ENCODE data around the gene TRIP10.

TRIP10 gene

GRCh38 chr19:6777434-6777833, 38.0 kb downstream of the TRIP10 start:
- DNase-seq = no peak
- Histone ChIP-seq H3K4me1 (ENCODE audit: control insufficient read depth, insufficient read depth, low read length, poor library complexity, severe bottlenecking) (peaks cover 14% of the 10 kb centered on the region), H3K9me3 (ENCODE audit: control insufficient read depth, low read length) (no peaks in the 10 kb centered on the region), H3K4me3 (ENCODE audit: insufficient read depth, low read depth, low read length, poor library complexity, severe bottlenecking) (no peak overlapping the region), H3K27me3 (replicated peaks; ENCODE audit: control insufficient read depth, insufficient read depth, low read length, poor library complexity, severe bottlenecking) (no peaks in the 10 kb centered on the region), H3K36me3 (ENCODE audit: control insufficient read depth, insufficient read depth, low read length) (peaks cover 23% of the 10 kb centered on the region), H3K27ac (ENCODE audit: insufficient read depth, low read length, poor library complexity, severe bottlenecking) (no peak overlapping the region)

GRCh38 chr19:6778386-6778785, 38.9 kb downstream of the TRIP10 start:
- peaks cover 11% of the 10 kb centered on the region for H3K4me1 ChIP-seq (ENCODE audit: control insufficient read depth, insufficient read depth, low read length, poor library complexity, severe bottlenecking)
- no peaks in the 10 kb centered on the region for H3K9me3 ChIP-seq (ENCODE audit: control insufficient read depth, low read length)
- DNase-seq = no peak
- H3K36me3 ChIP-seq (ENCODE audit: control insufficient read depth, insufficient read depth, low read length) = peaks cover 23% of the 10 kb centered on the region
- no peak overlapping the region for H3K4me3 ChIP-seq (ENCODE audit: insufficient read depth, low read depth, low read length, poor library complexity, severe bottlenecking)
- H3K27ac ChIP-seq (ENCODE audit: insufficient read depth, low read length, poor library complexity, severe bottlenecking) = no peak overlapping the region
- H3K27me3 ChIP-seq (replicated peaks; ENCODE audit: control insufficient read depth, insufficient read depth, low read length, poor library complexity, severe bottlenecking) = no peaks in the 10 kb centered on the region

GRCh38 chr19:6779206-6779605, 39.7 kb downstream of the TRIP10 start:
- Histone ChIP-seq H3K9me3 (ENCODE audit: control insufficient read depth, low read length) (no peaks in the 10 kb centered on the region), H3K27me3 (replicated peaks; ENCODE audit: control insufficient read depth, insufficient read depth, low read length, poor library complexity, severe bottlenecking) (no peaks in the 10 kb centered on the region), H3K27ac (ENCODE audit: insufficient read depth, low read length, poor library complexity, severe bottlenecking) (no peak overlapping the region), H3K4me1 (ENCODE audit: control insufficient read depth, insufficient read depth, low read length, poor library complexity, severe bottlenecking) (peaks cover 10% of the 10 kb centered on the region), H3K4me3 (ENCODE audit: insufficient read depth, low read depth, low read length, poor library complexity, severe bottlenecking) (no peak overlapping the region), H3K36me3 (ENCODE audit: control insufficient read depth, insufficient read depth, low read length) (peaks cover 25% of the 10 kb centered on the region)
- DNase-seq = no peak

- Histone ChIP-seq H3K27ac (ENCODE audit: insufficient read depth, low read length, poor library complexity, severe bottlenecking) (no peak overlapping the region), H3K4me3 (ENCODE audit: insufficient read depth, low read depth, low read length, poor library complexity, severe bottlenecking) (no peak overlapping the region), H3K4me1 (ENCODE audit: control insufficient read depth, insufficient read depth, low read length, poor library complexity, severe bottlenecking) (peaks cover 13% of the 10 kb centered on the region), H3K9me3 (ENCODE audit: control insufficient read depth, low read length) (no peaks in the 10 kb centered on the region), H3K36me3 (ENCODE audit: control insufficient read depth, insufficient read depth, low read length) (peaks cover 12% of the 10 kb centered on the region), H3K27me3 (replicated peaks; ENCODE audit: control insufficient read depth, insufficient read depth, low read length, poor library complexity, severe bottlenecking) (no peaks in the 10 kb centered on the region)
- no peak for DNase-seq
Observed at GRCh38 chr19:6787393-6787792, 47.9 kb downstream of the TRIP10 start.

GRCh38 chr19:6788896-6789295, 49.4 kb downstream of the TRIP10 start:
- no peak for DNase-seq
- Histone ChIP-seq H3K27ac (ENCODE audit: insufficient read depth, low read length, poor library complexity, severe bottlenecking) (no peak overlapping the region), H3K27me3 (replicated peaks; ENCODE audit: control insufficient read depth, insufficient read depth, low read length, poor library complexity, severe bottlenecking) (no peaks in the 10 kb centered on the region), H3K36me3 (ENCODE audit: control insufficient read depth, insufficient read depth, low read length) (peaks cover 12% of the 10 kb centered on the region), H3K4me3 (ENCODE audit: insufficient read depth, low read depth, low read length, poor library complexity, severe bottlenecking) (no peak overlapping the region), H3K4me1 (ENCODE audit: control insufficient read depth, insufficient read depth, low read length, poor library complexity, severe bottlenecking) (peaks cover 16% of the 10 kb centered on the region), H3K9me3 (ENCODE audit: control insufficient read depth, low read length) (no peaks in the 10 kb centered on the region)

GRCh38 chr19:6790194-6791128, 51.0 kb downstream of the TRIP10 start:
- peaks cover 17% of the 10 kb centered on the region for H3K36me3 ChIP-seq (ENCODE audit: control insufficient read depth, insufficient read depth, low read length)
- peaks cover 16% of the 10 kb centered on the region for H3K4me1 ChIP-seq (ENCODE audit: control insufficient read depth, insufficient read depth, low read length, poor library complexity, severe bottlenecking)
- no peak overlapping the region for H3K27ac ChIP-seq (ENCODE audit: insufficient read depth, low read length, poor library complexity, severe bottlenecking)
- no peak overlapping the region for H3K4me3 ChIP-seq (ENCODE audit: insufficient read depth, low read depth, low read length, poor library complexity, severe bottlenecking)
- no peaks in the 10 kb centered on the region for H3K9me3 ChIP-seq (ENCODE audit: control insufficient read depth, low read length)
- no peak for DNase-seq
- H3K27me3 ChIP-seq (replicated peaks; ENCODE audit: control insufficient read depth, insufficient read depth, low read length, poor library complexity, severe bottlenecking) = no peaks in the 10 kb centered on the region

GRCh38 chr19:6791237-6791636, 51.8 kb downstream of the TRIP10 start:
- Histone ChIP-seq H3K27me3 (replicated peaks; ENCODE audit: control insufficient read depth, insufficient read depth, low read length, poor library complexity, severe bottlenecking) (no peaks in the 10 kb centered on the region), H3K9me3 (ENCODE audit: control insufficient read depth, low read length) (no peaks in the 10 kb centered on the region), H3K4me1 (ENCODE audit: control insufficient read depth, insufficient read depth, low read length, poor library complexity, severe bottlenecking) (peaks cover 16% of the 10 kb centered on the region), H3K4me3 (ENCODE audit: insufficient read depth, low read depth, low read length, poor library complexity, severe bottlenecking) (no peak overlapping the region), H3K27ac (ENCODE audit: insufficient read depth, low read length, poor library complexity, severe bottlenecking) (no peak overlapping the region), H3K36me3 (ENCODE audit: control insufficient read depth, insufficient read depth, low read length) (peaks cover 12% of the 10 kb centered on the region)
- DNase-seq = no peak

- Histone ChIP-seq H3K36me3 (ENCODE audit: control insufficient read depth, insufficient read depth, low read length) (peaks cover 15% of the 10 kb centered on the region), H3K9me3 (ENCODE audit: control insufficient read depth, low read length) (no peaks in the 10 kb centered on the region), H3K4me1 (ENCODE audit: control insufficient read depth, insufficient read depth, low read length, poor library complexity, severe bottlenecking) (peaks cover 20% of the 10 kb centered on the region), H3K4me3 (ENCODE audit: insufficient read depth, low read depth, low read length, poor library complexity, severe bottlenecking) (no peak overlapping the region), H3K27ac (ENCODE audit: insufficient read depth, low read length, poor library complexity, severe bottlenecking) (no peak overlapping the region), H3K27me3 (replicated peaks; ENCODE audit: control insufficient read depth, insufficient read depth, low read length, poor library complexity, severe bottlenecking) (no peaks in the 10 kb centered on the region)
- no peak for DNase-seq
Observed at GRCh38 chr19:6793411-6793810, 53.9 kb downstream of the TRIP10 start.

- H3K4me1 ChIP-seq (ENCODE audit: control insufficient read depth, insufficient read depth, low read length, poor library complexity, severe bottlenecking) = peaks cover 20% of the 10 kb centered on the region
- peaks cover 15% of the 10 kb centered on the region for H3K36me3 ChIP-seq (ENCODE audit: control insufficient read depth, insufficient read depth, low read length)
- no peaks in the 10 kb centered on the region for H3K9me3 ChIP-seq (ENCODE audit: control insufficient read depth, low read length)
- H3K4me3 ChIP-seq (ENCODE audit: insufficient read depth, low read depth, low read length, poor library complexity, severe bottlenecking) = no peak overlapping the region
- H3K27ac ChIP-seq (ENCODE audit: insufficient read depth, low read length, poor library complexity, severe bottlenecking) = no peak overlapping the region
- H3K27me3 ChIP-seq (replicated peaks; ENCODE audit: control insufficient read depth, insufficient read depth, low read length, poor library complexity, severe bottlenecking) = no peaks in the 10 kb centered on the region
- DNase-seq = no peak
Observed at GRCh38 chr19:6793973-6794372, 54.5 kb downstream of the TRIP10 start.

- H3K4me3 ChIP-seq (ENCODE audit: insufficient read depth, low read depth, low read length, poor library complexity, severe bottlenecking) = no peak overlapping the region
- H3K27ac ChIP-seq (ENCODE audit: insufficient read depth, low read length, poor library complexity, severe bottlenecking) = no peak overlapping the region
- H3K9me3 ChIP-seq (ENCODE audit: control insufficient read depth, low read length) = no peaks in the 10 kb centered on the region
- peaks cover 20% of the 10 kb centered on the region for H3K4me1 ChIP-seq (ENCODE audit: control insufficient read depth, insufficient read depth, low read length, poor library complexity, severe bottlenecking)
- DNase-seq = no peak
- H3K27me3 ChIP-seq (replicated peaks; ENCODE audit: control insufficient read depth, insufficient read depth, low read length, poor library complexity, severe bottlenecking) = no peaks in the 10 kb centered on the region
- peaks cover 15% of the 10 kb centered on the region for H3K36me3 ChIP-seq (ENCODE audit: control insufficient read depth, insufficient read depth, low read length)
Observed at GRCh38 chr19:6794686-6795431, 55.4 kb downstream of the TRIP10 start.
